Suprapubic skin (tissue), 4 donors: ENCODE data around the gene DDI2. TPM values are rescaled to one million over a fixed set of nuclear protein-coding genes. Genes with fewer than 3 reads are reported as not detected.

Source experiments
- DNase-seq, 2 donors: peaks; one replicate each; pipeline ENCODE4 v3.0.0-alpha.2; 2019; ENCODE audit warnings: low spot score in 2 of 2
- H3K27ac ChIP-seq: fragments of 200-600 bp; sonication (generic); one replicate; pipeline ENCODE4 v1.5.1; 2019
- H3K27me3 ChIP-seq: fragments of 200-600 bp; sonication (generic); one replicate; pipeline ENCODE4 v1.5.1; 2019
- H3K36me3 ChIP-seq: fragments of 200-600 bp; sonication (generic); one replicate; pipeline ENCODE4 v1.5.1; 2019
- H3K4me1 ChIP-seq: fragments of 200-600 bp; sonication (generic); one replicate; pipeline ENCODE4 v1.5.1; 2019
- H3K4me3 ChIP-seq: fragments of 200-600 bp; sonication (generic); one replicate; pipeline ENCODE4 v1.5.1; 2019; ENCODE audit warnings: mild to moderate bottlenecking
- H3K9me3 ChIP-seq: fragments of 200-600 bp; sonication (generic); one replicate; pipeline ENCODE4 v1.5.1; 2019
- EP300 ChIP-seq: sonication (generic); formaldehyde crosslinking; IDR thresholded peaks from one replicate; pipeline ENCODE4 v1.6.1; 2017; ENCODE audit warnings: antibody characterized with exemption
- POLR2A ChIP-seq, 2 donors: fragments of 450-650 bp; IDR thresholded peaks; one replicate each; pipeline ENCODE4 v1.6.1; 2017; ENCODE audit warnings: antibody characterized with exemption in 2 of 2, mild to moderate bottlenecking in 2 of 2, moderate library complexity in 2 of 2
- POLR2AphosphoS5 ChIP-seq, 3 donors: sonication (generic); formaldehyde crosslinking; IDR thresholded peaks; one replicate each; pipeline ENCODE4 v1.6.1; 2017; ENCODE audit warnings: antibody characterized with exemption in 3 of 3
- WGBS: methylation state at CpG from one replicate; pipeline ENCODE4 v1.1.5; 2018; 5-methylcytosine and 5-hydroxymethylcytosine counted together
- total RNA-seq, 4 donors: library from RNA; depleted of rRNA; stranded (reverse); fragments of >200 nt; gene quantifications; one replicate each; pipeline ENCODE4 v1.1.0, GENCODE V29; 2016
- TF ChIP-seq, protein P1 (sequence below), 2 donors: fragments of 200-600 bp in 1 of 2; fragments of 450-650 bp in 1 of 2; sonication (generic) in 1 of 2; IDR thresholded peaks; one replicate each; pipeline ENCODE4 v1.5.1; 2016 to 2019; ENCODE audit warnings: antibody characterized with exemption in 2 of 2, mild to moderate bottlenecking in 1 of 2, moderate library complexity in 1 of 2

The DDI2 gene
- total RNA-seq, 4 donors from 2014 or later, result 33.2 to 90.0 (median 39.9) TPM

DNA sequence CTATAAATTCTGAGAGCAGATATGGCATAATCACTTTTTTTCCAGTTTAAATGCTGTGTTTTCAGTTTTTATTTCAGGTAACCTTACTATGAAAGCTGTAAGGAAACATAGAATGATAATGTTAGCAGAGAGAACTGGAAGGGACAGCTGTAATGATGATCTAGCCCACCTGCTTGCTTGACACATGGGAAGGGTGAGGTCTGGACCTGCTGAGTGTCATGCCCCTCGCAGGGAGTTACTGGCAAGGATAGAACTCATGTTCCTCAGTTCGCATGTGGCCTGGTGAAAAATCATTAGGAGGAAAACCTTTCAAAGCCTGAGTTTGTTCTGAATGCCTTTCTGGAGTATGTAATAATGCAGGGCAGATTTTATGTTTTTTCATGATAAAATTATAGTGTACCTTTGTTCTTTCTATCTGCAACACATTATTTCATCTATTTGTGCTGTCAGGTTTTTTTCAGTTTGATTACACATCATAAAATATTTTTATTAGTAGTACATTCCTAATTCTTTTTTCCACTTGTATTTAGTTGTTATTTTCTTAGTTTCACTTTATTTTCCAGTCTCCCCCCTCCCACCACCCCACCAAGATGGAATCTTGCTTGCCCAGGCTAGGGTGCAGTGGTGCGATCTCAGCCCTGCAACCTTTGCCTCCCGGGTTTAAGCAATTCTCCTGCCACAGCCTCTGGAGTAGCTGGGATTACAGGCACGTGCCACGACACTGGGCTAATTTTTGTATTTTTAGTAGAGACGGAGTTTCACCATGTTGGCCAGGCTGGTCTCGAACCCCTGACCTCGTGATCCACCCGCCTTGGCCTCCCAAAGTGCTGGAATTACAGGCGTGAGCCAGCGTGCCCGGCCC lies 8.0 kb downstream of the DDI2 start:
- Histone ChIP-seq H3K4me3 (no peak overlapping the region), H3K4me1 (peaks cover 45% of the 10 kb centered on the region), H3K36me3 (peaks cover 14% of the 10 kb centered on the region), H3K27me3 (no peaks in the 10 kb centered on the region), H3K9me3 (no peaks in the 10 kb centered on the region), H3K27ac (no peak overlapping the region)
- no peak for DNase-seq
- TF ChIP-seq EP300 (no peak), POLR2AphosphoS5 (IDR thresholded peaks at IDR 0.05) (no peak), POLR2A (IDR thresholded peaks at IDR 0.05) (no peak)
- TF ChIP-seq, protein P1, sequence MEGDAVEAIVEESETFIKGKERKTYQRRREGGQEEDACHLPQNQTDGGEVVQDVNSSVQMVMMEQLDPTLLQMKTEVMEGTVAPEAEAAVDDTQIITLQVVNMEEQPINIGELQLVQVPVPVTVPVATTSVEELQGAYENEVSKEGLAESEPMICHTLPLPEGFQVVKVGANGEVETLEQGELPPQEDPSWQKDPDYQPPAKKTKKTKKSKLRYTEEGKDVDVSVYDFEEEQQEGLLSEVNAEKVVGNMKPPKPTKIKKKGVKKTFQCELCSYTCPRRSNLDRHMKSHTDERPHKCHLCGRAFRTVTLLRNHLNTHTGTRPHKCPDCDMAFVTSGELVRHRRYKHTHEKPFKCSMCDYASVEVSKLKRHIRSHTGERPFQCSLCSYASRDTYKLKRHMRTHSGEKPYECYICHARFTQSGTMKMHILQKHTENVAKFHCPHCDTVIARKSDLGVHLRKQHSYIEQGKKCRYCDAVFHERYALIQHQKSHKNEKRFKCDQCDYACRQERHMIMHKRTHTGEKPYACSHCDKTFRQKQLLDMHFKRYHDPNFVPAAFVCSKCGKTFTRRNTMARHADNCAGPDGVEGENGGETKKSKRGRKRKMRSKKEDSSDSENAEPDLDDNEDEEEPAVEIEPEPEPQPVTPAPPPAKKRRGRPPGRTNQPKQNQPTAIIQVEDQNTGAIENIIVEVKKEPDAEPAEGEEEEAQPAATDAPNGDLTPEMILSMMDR (IDR thresholded peaks at IDR 0.05), result no peak
- 89% methylated on average over 13 of the region's 13 CpGs for WGBS

DNA sequence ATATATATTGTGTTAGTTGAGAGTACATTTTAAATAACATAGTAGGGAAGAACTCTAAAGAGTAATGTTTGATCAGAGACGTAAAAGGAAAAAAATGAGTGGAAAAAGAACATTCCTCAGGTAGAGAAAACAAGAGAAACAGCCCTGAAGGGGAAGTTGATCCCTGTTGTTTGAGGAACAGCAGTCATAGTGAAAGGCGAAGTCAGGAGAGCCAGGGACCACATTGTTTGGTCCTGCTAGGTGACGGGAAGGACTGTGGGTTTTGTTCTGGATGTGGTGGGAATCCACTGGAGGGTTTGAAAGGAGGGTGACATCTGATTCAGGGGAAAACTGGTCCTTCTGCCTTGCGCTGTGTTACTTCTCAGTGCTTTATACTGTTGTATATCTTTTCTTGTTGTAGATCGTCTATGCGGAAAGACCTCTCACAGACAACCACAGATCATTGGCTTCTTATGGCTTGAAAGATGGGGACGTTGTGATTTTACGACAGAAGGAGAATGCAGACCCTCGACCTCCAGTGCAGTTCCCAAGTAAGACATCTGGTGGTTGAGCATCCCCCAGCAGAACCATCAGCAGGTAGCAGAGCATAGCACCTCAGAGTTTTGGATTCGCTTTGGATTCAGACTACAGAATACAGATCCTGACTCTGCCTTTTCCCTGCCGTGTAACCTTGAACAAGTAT lies 9.2 kb downstream of the DDI2 start:
- H3K4me1 ChIP-seq, result peaks cover 34% of the 10 kb centered on the region

DNA sequence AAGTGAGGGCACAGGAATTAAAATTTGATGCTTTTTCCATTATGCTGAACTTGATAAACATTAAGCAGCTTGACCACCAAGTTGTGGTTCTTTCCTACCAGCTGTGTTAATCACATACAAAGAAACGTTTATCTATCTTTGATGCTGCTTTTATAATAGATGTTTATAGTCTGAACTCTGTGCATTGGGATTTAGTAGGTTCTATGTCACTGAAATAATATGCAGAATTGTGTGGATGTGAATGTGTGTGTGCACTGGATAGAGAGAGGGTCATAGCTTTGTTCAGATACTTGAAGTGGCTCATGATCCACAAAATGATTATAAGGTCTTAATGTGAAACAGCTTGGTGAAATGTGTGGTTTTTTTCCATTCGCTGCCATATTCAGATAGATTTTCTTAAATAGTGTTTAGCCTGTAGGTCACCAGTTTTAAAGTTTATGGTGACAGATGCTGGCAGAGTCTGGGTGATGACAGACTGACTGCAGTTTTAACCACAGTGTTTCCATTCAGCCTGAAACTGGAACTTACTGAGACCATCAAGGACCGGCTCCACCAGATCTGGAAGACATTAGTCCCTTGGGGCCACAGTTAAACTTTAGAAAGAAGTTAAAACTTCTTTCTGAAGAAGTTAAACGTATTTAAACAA lies 10.2 kb downstream of the DDI2 start:
- TF ChIP-seq EP300, result no peak
- no peak for TF ChIP-seq POLR2AphosphoS5 (IDR thresholded peaks at IDR 0.05)
- no peak for TF ChIP-seq POLR2A (IDR thresholded peaks at IDR 0.05)
- TF ChIP-seq, protein P1 (IDR thresholded peaks at IDR 0.05), result no peak
- Histone ChIP-seq H3K27me3 (no peaks in the 10 kb centered on the region), H3K36me3 (peaks cover 36% of the 10 kb centered on the region), H3K4me1 (peaks cover 23% of the 10 kb centered on the region), H3K27ac (no peak overlapping the region), H3K4me3 (no peak overlapping the region), H3K9me3 (no peaks in the 10 kb centered on the region)
- 42% methylated on average over 4 of the region's 4 CpGs for WGBS
- no peak for DNase-seq

More for the DNA sequence above, 9.2 kb downstream of the DDI2 start:
- no peaks in the 10 kb centered on the region for H3K9me3 ChIP-seq
- no peaks in the 10 kb centered on the region for H3K27me3 ChIP-seq
- TF ChIP-seq POLR2AphosphoS5 (IDR thresholded peaks at IDR 0.05), result no peak
- no peak for TF ChIP-seq POLR2A (IDR thresholded peaks at IDR 0.05)
- TF ChIP-seq, protein P1 (IDR thresholded peaks at IDR 0.05), result no peak
- no peak for TF ChIP-seq EP300
- H3K36me3 ChIP-seq, result peaks cover 25% of the 10 kb centered on the region
- WGBS, result 85% methylated on average over 11 of the region's 11 CpGs
- H3K4me3 ChIP-seq, result no peak overlapping the region
- H3K27ac ChIP-seq, result no peak overlapping the region
- no peak for DNase-seq

DNA sequence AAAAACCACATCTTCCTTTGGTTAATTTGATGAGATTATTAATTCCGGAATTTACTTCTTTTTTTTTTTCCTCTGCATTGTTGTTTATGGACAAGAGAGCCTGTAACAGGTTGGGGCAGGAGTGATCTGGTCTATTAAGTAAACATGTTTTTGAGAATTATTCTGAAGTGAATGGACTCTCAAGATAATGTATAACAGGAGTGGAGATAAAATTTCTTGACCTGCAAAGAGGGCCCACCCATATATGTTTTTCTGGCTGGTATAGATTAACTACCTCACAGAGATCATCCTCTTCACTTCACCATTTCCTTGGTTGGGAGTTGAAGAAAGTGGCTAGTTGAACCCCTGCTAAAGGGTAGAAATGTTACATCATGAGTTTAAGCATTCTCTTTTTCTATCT lies 10.7 kb downstream of the DDI2 start:
- Histone ChIP-seq H3K27ac (no peak overlapping the region), H3K36me3 (peaks cover 38% of the 10 kb centered on the region)
- 37% methylated on average over 1 of the region's 1 CpG for WGBS

More for the DNA sequence above, 10.7 kb downstream of the DDI2 start:
- Histone ChIP-seq H3K4me3 (no peak overlapping the region), H3K27me3 (no peaks in the 10 kb centered on the region), H3K9me3 (no peaks in the 10 kb centered on the region), H3K4me1 (peaks cover 18% of the 10 kb centered on the region)
- TF ChIP-seq POLR2AphosphoS5 (IDR thresholded peaks at IDR 0.05) (no peak), EP300 (no peak), POLR2A (IDR thresholded peaks at IDR 0.05) (no peak)
- TF ChIP-seq, protein P1 (IDR thresholded peaks at IDR 0.05), result no peak
- DNase-seq, result no peak
